Retinal pigment epithelial cell (primary cell): Measurements from ENCODE around the gene KLHL28.
A peak's percentile ranks its signal among the peaks of the same experiment; 100 is the strongest.

ENCODE experiments used
- DNase-seq: peaks from one replicate; pipeline ENCODE4 v3.0.0-alpha.2; 2010; ENCODE audit warnings: low read depth
- H3K4me3 ChIP-seq: 2 replicates; pipeline ENCODE4 v1.5.1; 2011; ENCODE audit warnings: mild to moderate bottlenecking, low read length, control low read depth, moderate library complexity
- TF ChIP-seq, protein P1 (sequence below): conservative IDR thresholded peaks from 2 replicates; pipeline ENCODE4 v1.5.1; 2011; ENCODE audit warnings: low read depth, low read length, control low read depth, inconsistent platforms

Gene KLHL28

DNA sequence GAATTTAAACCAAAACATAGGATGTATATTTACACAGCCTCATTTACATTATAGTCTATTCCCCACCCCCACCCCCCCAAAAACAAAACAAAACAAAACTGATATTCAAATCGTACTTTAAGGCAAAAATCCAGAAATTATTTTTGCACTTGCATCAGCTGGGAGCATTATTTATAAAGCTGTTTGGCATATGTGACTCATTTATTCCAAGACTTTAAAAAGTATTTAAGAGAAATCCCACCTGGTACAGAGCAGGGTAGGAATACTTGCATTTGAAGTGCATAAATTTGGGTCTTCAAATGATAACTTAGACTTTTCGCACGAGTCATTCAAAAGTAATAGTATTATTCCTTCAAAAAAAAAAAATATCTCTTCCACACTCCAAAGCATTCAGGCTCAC is 1.1 kb downstream of the KLHL28 start:
- no peak for DNase-seq
- peak overlapping the region; percentile 74 for H3K4me3 ChIP-seq
- TF ChIP-seq, protein P1, sequence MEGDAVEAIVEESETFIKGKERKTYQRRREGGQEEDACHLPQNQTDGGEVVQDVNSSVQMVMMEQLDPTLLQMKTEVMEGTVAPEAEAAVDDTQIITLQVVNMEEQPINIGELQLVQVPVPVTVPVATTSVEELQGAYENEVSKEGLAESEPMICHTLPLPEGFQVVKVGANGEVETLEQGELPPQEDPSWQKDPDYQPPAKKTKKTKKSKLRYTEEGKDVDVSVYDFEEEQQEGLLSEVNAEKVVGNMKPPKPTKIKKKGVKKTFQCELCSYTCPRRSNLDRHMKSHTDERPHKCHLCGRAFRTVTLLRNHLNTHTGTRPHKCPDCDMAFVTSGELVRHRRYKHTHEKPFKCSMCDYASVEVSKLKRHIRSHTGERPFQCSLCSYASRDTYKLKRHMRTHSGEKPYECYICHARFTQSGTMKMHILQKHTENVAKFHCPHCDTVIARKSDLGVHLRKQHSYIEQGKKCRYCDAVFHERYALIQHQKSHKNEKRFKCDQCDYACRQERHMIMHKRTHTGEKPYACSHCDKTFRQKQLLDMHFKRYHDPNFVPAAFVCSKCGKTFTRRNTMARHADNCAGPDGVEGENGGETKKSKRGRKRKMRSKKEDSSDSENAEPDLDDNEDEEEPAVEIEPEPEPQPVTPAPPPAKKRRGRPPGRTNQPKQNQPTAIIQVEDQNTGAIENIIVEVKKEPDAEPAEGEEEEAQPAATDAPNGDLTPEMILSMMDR, result no peak

DNA sequence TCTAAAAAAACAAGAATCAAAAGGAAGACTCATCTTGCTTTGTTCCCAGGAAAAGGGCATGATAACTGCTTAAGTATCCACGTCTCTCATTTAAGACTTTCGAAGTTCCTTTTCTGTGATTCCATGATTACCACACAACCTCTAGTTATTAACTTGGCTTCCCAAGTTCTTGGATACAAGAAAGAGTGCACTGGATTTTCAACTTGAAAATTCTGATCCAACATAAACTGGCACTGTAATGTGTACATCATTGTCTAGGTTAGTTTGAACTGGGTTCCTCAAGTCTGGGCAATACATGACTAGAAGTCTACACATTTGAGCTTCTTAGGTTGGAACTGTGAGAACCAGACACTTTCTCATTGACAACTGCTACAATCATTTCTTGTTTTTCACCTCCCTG is 1.6 kb downstream of the KLHL28 start:
- peak overlapping the region; percentile 74 for H3K4me3 ChIP-seq
- no peak for DNase-seq
- TF ChIP-seq, protein P1, result no peak

DNA sequence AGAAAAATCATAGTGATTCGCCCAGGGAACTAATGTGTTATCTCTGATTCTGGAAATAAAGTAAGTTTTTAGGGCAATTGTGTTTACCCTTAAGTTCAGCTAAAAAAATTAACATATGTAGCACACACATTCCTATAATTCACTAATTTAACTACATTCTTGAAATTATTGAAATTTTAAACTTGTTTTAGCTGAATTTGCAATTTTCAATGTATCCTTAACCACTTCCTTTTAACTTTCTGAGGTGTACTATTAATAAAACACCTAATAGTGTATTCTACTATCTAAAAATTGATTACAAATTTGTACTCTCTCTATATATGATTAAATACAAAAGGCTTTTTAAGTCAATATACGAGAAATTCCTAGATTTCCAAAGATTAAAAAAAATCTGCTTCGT is 2.2 kb downstream of the KLHL28 start:
- H3K4me3 ChIP-seq, result no peak overlapping the region
- no peak for DNase-seq
- TF ChIP-seq, protein P1, result no peak

DNA sequence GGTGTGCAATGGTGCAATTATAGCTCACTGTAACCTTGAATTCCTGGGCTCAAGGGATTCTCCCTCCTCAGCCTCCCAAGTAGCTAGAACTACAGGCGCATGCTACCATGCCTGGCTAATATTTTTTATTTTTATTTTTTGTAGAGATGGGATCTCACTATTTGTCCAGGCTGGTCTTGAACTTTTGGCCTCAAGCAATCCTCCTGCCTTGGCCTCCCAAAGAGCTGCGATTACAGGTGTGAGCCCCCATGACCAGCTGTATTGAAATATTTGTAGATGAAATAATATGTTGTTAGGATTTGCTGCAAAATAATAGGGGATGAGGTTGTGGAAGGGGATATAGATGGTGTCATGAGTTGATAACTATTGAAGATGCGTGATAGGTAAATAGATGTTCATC is 4.9 kb downstream of the KLHL28 start:
- no peak overlapping the region for H3K4me3 ChIP-seq
- TF ChIP-seq, protein P1, result no peak
- no peak for DNase-seq

DNA sequence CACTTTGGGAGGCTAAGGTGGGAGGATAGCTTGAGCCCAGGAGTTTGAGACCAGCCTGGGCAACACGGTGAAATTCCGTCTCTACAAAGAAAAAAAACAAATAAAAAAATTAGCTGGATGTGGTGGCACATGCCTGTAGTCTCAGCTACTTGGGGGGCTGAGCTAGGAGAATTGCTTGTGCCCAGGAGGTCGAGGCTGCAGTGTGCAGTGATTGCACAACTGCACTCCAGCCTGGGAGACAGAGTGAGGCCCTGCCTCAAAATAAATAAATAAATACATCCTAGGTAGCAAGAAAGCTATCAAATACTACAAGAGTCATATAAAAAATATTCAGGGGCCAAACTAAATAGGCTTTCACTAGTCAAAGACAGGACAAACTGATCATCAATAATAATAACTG is 6.2 kb downstream of the KLHL28 start:
- no peak overlapping the region for H3K4me3 ChIP-seq
- no peak for DNase-seq
- TF ChIP-seq, protein P1, result no peak

DNA sequence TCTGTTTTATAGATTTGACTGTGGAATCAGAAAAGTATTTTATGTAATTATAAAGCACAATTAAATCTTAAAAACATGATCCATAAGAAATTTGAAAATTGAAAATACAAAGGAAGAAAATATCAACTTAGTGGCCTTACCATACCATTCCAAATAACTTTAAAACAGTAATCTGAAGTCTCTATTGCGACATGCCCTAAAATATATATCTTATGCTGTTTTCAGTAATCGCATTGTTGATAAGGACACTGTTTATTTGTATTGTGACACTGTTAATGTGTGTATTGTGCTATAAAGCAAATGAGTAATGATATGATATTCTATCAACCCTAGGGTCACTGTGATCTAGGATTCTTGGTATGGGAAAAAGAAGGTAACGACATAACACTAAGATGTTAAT is 7.0 kb downstream of the KLHL28 start:
- DNase-seq, result no peak
- TF ChIP-seq, protein P1, result no peak
- H3K4me3 ChIP-seq, result no peak overlapping the region

DNA sequence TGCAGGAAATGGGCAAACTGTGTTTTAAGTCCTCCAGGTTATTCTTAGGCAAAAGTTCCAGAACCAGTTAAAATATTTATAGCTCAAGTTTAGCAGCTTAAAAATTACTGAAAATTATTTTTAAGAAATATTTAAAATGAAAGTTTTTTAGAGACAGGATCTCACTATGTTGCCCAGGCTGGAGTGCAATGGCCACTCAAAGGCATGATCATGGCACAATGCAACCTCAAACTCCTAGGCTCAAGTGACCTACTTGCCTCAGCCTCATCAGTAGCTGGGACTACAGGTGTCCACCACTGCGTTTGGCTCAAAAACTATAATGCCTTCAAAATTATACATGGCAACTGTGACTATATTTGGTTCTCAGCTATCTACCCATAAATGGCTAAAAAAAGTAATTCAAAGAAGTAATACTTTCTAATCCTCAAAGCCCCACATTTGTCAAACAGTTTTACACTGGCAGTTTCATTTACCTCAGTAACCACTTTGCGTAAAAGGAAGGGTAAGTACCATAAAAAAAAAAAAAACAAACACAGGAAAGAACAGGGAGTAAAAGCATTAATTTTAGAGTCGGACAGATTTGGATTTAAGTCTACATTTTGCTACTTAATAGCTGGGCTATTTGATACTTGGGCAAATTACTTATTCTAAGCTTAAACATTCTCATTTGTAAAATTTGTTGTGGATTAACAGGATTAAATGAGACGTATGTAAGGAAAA is 9.2 kb downstream of the KLHL28 start:
- no peak for DNase-seq
- no peak overlapping the region for H3K4me3 ChIP-seq
- TF ChIP-seq, protein P1, result no peak
